ENCODE data around the gene UBQLN4.
"Not testable (repeated sequence)": the region's sequence is repeated elsewhere in the genome, so short reads cannot be mapped to it uniquely, and the experiment has no call there.

UBQLN4 gene

GRCh38 chr1:156051011-156051725 is 2.4 kb downstream of the UBQLN4 start:
- H3K4me3 ChIP-seq (ENCODE audit: low read depth, low read length): no peak overlapping the region
- TF ChIP-seq MYC (IDR thresholded peaks at IDR 0.05; ENCODE audit: low read depth, low read length) (no peak), POLR2A (IDR thresholded peaks at IDR 0.05; ENCODE audit: extremely low read depth, insufficient read length) (no peak)
- TF ChIP-seq, protein P1, sequence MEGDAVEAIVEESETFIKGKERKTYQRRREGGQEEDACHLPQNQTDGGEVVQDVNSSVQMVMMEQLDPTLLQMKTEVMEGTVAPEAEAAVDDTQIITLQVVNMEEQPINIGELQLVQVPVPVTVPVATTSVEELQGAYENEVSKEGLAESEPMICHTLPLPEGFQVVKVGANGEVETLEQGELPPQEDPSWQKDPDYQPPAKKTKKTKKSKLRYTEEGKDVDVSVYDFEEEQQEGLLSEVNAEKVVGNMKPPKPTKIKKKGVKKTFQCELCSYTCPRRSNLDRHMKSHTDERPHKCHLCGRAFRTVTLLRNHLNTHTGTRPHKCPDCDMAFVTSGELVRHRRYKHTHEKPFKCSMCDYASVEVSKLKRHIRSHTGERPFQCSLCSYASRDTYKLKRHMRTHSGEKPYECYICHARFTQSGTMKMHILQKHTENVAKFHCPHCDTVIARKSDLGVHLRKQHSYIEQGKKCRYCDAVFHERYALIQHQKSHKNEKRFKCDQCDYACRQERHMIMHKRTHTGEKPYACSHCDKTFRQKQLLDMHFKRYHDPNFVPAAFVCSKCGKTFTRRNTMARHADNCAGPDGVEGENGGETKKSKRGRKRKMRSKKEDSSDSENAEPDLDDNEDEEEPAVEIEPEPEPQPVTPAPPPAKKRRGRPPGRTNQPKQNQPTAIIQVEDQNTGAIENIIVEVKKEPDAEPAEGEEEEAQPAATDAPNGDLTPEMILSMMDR (IDR thresholded peaks at IDR 0.05; ENCODE audit: low read depth, low read length): no peak
- TF ChIP-seq, protein P2, sequence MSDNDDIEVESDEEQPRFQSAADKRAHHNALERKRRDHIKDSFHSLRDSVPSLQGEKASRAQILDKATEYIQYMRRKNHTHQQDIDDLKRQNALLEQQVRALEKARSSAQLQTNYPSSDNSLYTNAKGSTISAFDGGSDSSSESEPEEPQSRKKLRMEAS (IDR thresholded peaks at IDR 0.05; ENCODE audit: low read depth, low read length): no peak
- DNase-seq (ENCODE audit: low read depth): no peak

DNA sequence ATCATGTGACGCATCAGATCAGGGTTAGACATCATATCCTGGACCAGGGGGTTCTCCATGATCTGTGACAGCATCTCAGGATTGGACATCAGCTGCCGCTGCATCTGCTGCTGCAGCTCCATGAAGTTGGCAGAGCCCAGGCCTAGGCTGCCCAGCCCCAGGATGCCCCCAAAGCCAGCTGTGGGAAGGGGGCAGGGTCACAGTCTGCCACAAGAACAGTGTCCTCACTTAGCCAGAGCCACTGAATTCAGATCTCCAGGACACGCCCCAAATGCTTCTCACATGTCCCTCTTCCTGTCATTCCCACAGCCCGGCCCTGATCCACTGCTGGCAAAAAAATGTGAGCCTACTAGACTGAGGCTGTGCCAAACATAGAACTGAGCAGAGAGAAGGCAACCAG is 3.2 kb downstream of the UBQLN4 start:
- DNase-seq (ENCODE audit: low read depth): no peak
- no peak overlapping the region for H3K4me3 ChIP-seq (ENCODE audit: low read depth, low read length)
- TF ChIP-seq, protein P2 (IDR thresholded peaks at IDR 0.05; ENCODE audit: low read depth, low read length): no peak
- no peak for TF ChIP-seq MYC (IDR thresholded peaks at IDR 0.05; ENCODE audit: low read depth, low read length)
- no peak for TF ChIP-seq POLR2A (IDR thresholded peaks at IDR 0.05; ENCODE audit: extremely low read depth, insufficient read length)
- TF ChIP-seq, protein P1 (IDR thresholded peaks at IDR 0.05; ENCODE audit: low read depth, low read length): no peak

GRCh38 chr1:156048663-156049258 is 4.8 kb downstream of the UBQLN4 start:
- TF ChIP-seq, protein P2 (IDR thresholded peaks at IDR 0.05; ENCODE audit: low read depth, low read length): no peak
- H3K4me3 ChIP-seq (ENCODE audit: low read depth, low read length): no peak overlapping the region
- no peak for DNase-seq (ENCODE audit: low read depth)

DNA sequence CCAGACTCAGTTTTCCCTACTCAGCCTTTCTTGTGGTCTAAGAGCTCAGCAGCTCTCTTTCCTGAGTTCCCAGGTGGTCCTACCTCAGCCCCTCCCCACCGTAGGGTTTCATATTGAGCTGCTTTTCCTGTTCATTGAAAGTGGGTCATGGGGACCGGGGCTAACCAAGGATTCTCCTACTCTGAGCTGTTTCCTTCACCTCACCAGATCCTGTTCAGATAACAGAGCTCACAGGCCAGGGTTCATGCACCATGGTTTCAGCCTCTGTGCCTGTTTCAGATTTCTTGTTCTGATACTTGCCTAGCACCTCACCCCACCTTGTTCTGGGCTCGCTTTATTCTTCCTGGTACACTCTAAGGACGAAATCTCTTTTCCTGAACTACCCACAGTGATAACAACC is 8.5 kb downstream of the UBQLN4 start:
- TF ChIP-seq, protein P1 (IDR thresholded peaks at IDR 0.05; ENCODE audit: low read depth, low read length): no peak
- no peak for DNase-seq (ENCODE audit: low read depth)
- H3K4me3 ChIP-seq (ENCODE audit: low read depth, low read length): no peak overlapping the region

- DNase-seq (ENCODE audit: low read depth): no peak
- TF ChIP-seq MYC (IDR thresholded peaks at IDR 0.05; ENCODE audit: low read depth, low read length): no peak
- TF ChIP-seq POLR2A (IDR thresholded peaks at IDR 0.05; ENCODE audit: extremely low read depth, insufficient read length): no peak
- TF ChIP-seq, protein P1 (IDR thresholded peaks at IDR 0.05; ENCODE audit: low read depth, low read length): no peak
- TF ChIP-seq, protein P2 (IDR thresholded peaks at IDR 0.05; ENCODE audit: low read depth, low read length): no peak
- no peak overlapping the region for H3K4me3 ChIP-seq (ENCODE audit: low read depth, low read length)
These were observed 10.8 kb downstream of the UBQLN4 start for GRCh38 chr1:156042828-156043227.

- not testable (repeated sequence) for DNase-seq (ENCODE audit: low read depth); H3K4me3 ChIP-seq (ENCODE audit: low read depth, low read length)
These were observed 18.6 kb downstream of the UBQLN4 start for GRCh38 chr1:156034991-156035390.

DNA sequence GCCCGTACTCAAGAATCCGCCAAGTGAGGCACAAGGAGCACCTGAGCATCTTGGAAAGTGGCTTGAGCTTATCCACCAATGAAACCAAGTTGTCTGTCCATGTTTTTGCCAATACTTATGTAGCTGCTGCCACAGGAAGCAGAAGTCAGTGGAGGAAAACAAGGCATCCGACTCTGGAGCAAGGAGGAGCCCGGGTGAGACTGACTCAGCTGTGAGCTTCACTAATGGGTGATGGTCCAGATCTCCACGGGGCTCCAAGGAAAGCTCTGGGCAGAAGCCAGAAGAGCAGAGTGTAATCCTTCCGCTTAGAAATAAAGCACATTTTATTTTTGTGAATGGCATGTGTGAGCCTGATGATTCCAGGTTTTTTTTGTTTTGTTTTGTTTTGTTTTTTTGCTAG is 20.6 kb downstream of the UBQLN4 start:
- no peak for DNase-seq (ENCODE audit: low read depth)
- TF ChIP-seq, protein P1 (IDR thresholded peaks at IDR 0.05; ENCODE audit: low read depth, low read length): no peak
- TF ChIP-seq, protein P2 (IDR thresholded peaks at IDR 0.05; ENCODE audit: low read depth, low read length): no peak
- TF ChIP-seq MYC (IDR thresholded peaks at IDR 0.05; ENCODE audit: low read depth, low read length): no peak
- no peak for TF ChIP-seq POLR2A (IDR thresholded peaks at IDR 0.05; ENCODE audit: extremely low read depth, insufficient read length)
- no peak overlapping the region for H3K4me3 ChIP-seq (ENCODE audit: low read depth, low read length)

All from NB4 (cell line).